GM18526 (cell line): ENCODE measurements around the gene SEC11A.

Experiments
- POLR2A ChIP-seq: IDR thresholded peaks from 3 replicates; pipeline ENCODE4 v1.6.1; 2011; ENCODE audit not compliant: insufficient read length; ENCODE audit errors: extremely low read depth

The SEC11A gene

DNA sequence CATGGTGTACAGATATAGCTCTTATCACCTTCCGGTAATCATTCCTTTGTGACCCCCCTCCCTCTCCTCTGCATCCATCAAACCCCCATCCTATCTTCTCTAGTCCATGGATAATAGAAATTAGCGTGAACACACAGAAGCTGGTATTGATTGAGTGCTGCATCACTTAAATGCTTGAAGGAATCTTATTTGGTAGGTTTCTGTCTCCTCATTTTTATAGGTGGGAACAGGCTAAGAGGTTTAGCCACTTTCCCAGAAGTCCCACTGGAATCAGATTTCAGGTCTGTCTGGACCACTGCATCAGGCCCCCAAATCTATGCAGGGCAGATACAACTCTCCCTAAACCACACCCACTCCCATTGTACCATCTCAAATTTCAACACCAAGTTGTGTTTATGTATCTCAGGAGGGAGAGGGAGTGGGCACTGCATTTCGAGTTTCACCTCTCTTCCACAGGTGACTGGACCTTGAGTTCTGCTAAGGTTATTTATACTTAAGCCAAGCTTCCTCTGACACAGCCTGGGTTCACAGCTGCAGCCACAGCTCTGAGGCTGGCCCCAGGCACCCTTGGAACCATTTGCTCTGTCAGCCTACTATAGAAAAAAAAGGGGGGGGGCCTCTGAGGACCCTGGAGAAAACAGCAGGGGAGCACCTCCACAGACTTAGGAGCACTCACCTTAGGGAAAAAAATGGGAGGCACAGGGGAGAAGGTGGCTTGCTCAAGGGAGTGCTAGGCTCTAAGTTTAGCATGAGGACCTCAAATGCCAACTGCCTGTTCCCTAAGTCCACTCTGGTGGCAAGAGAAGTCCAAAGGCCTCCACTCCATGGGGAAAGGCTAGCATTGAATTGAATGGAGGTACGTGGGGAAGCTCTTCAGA is 55.8 kb downstream of the SEC11A start:
- TF ChIP-seq POLR2A = no peak

DNA sequence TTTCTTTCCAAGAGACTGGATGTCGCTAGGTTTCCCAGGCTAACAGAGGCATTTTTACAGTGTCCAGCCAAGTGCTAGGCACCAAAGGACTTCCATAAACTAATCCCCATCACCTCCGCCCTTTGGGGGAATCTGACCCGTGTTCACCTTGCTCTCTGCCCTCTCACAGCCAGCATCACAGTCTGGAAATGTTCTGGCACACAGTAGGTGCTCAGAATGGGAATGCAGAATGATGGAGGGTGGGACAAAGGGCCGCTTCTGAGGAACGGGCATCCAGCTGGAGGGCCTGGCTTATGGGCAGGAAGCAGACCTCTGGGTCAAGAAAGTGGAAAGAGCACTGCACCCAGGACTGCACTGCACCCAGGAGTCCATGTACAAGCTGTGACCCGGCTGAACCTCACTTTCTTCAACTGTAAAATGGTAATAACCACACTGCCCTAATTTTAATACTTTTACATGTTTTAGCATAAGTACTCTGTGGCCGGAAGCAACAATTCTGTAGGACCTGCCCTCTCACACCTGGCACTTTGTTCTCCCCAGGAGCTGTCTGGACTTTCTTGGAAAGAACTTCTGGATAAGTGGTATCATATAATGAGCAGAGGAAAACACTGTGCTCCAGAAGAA is 57.0 kb downstream of the SEC11A start:
- TF ChIP-seq POLR2A = no peak

DNA sequence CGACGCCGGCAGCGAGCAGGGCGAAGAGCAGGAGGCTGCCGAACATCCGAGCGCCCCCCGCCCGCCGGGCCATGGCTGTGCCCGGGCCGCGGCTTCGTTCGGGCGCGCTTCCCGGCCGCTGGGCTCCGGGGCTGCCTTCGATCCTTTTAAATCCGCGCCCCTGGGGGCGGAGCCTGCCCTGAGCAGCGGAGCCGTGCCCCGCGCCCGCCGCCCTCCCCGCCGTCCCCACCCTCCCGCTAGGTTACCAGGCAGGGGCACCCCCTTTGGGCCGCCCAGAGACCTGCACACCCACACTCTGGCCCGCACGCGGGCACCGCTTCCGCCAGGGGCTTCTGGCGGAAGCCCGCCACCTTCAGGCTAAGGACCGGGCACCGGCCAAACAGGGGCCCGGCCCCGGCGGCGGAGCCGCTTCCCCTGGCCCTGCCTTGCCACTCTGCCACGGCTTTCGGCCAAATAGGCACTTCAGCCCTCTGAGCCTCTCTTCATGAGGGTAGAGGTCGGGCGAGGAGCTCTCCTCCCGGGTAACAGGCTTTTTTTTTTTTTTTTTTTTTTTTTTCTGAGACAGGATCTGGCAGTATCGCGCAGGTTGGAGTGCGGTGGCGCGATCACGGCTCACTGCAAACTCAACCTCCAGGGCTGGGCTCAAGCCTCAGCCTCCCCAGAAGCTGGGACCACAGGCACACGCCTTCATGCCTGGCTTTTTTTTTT is 57.7 kb downstream of the SEC11A start, which contains the start of gene NMB:
Gene NMB, minus strand, starts transcription at position 120 of the 708 bp plus-strand sequence. Its CDS starts 47 bp downstream, at position 73.
- TF ChIP-seq POLR2A = no peak

DNA sequence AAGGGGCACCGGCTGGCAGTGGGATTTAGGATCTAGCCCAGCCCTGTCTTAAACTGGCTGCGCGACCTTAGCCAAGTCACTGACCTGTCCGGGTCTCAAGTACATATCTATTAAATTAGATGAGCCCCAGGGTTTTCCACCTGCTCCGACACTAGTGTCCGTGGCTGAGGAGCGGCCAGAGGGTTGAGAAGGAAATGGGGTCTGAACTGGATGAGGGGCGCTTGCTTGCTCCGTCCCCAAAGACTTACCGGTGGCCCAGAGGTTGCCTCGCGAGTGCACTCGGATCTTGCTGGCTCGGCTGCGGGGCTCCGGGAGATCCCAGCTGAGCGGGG is 58.2 kb downstream of the SEC11A start:
- TF ChIP-seq POLR2A = no peak

DNA sequence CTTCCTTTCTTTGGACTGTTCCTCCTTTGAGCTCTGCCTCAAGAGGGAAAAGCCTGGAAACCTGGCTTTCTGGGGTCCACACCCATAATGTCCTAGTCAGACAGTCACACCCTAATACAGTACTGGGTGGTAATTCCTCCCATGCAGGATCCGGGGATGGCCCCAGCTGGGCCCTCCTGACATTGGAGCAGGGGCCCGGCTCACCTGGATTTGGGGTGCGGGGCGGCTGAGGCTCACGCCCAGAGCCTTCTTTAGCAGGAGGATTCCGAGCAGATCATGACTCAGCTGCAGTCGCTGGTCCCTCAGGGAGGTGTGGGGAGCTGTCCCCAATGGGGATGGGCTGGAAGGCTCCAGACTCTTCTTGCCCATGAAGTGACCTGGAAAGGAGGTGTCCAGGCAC is 59.0 kb downstream of the SEC11A start:
- TF ChIP-seq POLR2A = no peak

DNA sequence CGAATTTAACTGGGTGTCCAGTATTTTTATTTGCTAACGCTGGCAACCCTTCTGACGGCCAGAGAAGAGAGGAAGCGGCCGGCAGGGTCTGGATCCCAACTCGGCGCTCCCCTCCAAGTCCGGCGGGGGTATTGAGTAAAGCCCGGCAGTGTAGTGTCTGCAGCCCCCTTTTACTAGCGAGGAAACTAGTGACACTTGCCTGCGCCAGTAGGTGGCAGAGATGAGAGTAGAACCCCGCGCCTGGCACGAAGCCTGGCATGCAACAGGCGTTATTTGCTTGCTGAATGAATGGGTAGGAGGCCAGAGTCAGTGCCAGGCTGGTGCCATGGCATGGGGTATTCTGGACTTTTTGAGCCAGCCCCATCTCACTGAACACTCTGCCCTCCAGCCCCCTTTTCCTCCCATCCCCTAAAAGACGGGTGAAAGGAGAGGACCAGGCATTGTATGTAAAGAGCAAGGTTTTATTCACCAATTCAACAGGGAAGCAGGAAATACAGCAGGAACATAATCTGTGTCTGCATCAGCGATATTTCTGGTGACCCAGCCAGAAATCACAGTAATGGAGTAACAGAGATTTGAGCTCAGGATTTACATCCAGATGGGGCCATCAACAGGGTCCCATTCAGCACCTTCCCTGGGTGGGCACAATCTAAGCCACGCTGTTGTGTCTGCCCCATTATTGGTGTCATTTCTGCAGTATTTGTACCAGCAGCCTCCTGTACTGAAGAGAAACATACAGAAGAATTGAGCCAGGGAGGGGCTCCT is 61.1 kb downstream of the SEC11A start:
- no peak for TF ChIP-seq POLR2A

DNA sequence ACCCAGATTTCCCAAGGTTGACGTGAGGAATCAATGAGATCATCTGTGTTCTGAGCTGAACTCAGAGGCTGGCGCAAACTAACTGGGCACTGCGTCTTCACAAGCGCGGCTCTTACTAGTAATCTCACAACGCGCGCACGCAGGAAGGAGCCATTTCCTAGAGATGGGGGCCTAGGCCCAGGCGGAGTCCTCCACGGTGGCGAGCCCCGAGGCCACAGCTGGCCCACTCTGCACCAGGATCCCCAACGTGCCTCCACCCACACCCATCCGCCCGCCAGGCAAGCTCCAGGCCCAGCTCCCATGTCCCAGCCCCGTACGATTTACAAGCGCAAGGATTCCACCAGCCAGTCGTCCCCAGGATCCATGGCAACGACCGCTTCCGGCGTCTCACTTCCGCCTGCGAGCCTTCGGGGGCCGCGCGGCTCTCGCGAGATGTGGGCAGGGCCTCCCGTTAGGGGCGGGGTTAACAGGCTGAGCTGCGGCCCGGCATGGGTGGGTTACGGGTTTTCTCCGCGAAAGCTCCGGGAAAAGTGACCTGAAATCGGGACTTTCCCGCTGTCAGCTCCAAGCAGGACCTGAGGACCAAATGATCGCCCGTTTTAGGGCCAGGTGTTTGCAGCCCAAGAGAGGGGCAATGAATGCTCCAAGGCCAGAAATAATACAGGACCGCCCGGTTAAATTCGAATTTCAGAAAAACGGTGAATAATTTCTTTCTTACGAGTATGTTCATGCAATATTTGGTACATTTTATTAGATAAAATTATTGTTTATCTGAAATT is 61.8 kb downstream of the SEC11A start, which contains the start of gene WDR73:
Gene WDR73, minus strand, starts transcription at position 374 of the 779 bp plus-strand sequence. Its CDS starts 9 bp downstream, at position 365.
- peak; percentile 50 for TF ChIP-seq POLR2A

DNA sequence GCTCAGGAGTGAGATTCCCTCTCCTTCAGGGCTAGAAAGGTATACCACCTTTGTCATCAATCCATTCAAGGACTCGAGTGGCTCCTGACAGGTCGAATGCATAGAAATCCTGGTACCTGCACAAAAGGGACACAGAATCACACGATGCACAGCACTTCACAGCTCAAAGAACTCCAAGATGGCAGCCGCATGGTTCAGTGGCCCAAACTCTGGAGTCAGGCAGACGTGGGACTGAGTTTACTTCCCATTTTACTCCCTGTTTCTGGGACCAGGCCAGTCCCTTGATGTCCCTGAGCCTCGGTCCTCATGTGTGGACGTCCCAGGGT is 62.4 kb downstream of the SEC11A start:
- no peak for TF ChIP-seq POLR2A

DNA sequence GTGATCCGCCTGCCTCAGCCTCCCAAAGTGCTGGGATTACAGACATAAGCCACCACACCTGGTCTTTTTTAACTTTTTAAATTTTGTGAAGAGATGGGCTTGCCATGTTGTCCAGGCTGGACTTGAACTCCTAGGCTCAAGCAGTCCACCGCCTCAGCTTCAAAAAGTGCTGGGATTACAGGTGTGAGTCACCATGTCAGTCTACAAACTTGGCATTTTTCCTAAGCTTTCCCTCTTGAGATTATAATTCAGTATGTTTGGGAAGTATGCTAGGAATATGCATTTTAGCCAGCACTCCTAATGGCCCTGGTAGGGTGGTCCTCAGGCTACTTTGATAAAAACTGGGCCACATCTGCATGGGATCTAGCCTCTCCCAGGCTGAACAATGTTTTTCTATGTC is 66.2 kb downstream of the SEC11A start:
- TF ChIP-seq POLR2A = no peak

DNA sequence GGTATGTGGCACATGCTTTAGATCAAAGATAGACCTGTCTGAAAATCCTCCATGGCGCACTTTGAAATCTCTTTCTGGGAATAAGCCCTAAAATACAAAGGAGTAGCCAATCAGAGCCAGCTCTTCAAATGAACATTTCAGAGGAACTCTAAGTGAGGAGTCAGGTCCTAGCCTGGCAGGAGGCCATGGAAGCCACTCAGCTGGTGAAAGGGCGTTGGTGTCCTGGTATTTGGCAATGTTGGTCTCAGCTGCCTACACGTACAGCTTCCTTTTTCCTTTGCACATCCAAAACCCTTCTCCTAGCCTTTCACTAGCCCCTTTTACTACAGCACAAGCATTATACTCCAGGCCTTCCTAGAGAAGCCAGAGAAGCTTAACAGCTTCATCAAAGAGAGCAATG is 67.4 kb downstream of the SEC11A start:
- no peak for TF ChIP-seq POLR2A

DNA sequence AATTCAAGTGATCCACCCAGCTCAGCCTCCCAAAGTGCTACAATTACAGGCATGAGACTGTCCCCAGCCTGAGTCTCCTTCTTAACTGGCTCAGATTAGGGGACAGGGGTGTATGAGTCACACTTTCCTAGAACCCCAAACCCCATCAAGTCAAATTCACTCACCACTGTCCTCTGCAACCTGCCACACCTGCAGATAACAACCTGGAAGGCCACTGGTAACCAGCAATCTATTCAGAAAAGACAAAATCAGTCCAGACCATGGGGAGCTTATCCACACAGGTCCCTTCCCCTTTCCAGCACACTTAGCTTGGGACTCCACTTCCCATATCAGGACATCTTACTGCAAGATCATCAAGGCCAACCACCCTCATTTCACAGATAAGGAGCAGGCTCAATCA is 68.2 kb downstream of the SEC11A start:
- no peak for TF ChIP-seq POLR2A

DNA sequence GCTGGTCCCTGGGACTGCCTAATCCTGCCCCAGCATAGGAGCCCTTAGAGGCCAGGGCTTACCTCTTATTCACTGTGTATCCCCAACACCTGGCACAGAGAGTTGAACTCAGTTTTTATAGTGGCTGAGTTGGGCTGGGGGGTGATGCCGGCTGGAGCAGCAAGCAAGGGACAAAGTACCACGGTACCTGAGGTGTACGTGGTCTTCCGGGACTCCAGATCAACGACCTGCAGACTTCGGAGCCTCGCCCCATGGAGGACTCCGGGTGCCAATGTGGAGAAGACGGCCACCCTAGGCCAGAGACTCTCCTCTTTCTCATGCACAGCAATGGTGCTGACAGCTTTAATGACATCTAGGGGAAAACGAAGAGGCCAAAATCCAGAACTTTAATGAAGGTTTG is 69.9 kb downstream of the SEC11A start:
- no peak for TF ChIP-seq POLR2A

DNA sequence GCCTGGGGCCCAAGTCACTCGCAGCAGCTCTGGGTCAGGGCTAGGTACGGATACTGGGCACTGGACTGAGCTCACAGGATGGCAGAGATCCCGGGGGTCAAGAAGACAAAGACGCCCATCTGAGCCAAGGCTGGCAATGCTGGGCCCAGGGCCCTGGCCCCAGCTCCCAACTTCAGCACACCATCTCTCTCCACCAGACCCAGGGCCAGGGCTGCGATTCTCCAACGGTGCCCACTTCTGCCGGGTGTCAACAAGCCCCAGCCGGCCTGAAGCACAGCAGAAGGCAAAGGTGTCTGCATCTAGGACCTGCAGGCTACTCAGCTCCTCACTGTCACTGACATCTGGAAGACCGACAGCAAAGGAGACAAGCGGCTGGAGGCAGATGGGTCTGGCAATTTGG is 70.4 kb downstream of the SEC11A start:
- no peak for TF ChIP-seq POLR2A

DNA sequence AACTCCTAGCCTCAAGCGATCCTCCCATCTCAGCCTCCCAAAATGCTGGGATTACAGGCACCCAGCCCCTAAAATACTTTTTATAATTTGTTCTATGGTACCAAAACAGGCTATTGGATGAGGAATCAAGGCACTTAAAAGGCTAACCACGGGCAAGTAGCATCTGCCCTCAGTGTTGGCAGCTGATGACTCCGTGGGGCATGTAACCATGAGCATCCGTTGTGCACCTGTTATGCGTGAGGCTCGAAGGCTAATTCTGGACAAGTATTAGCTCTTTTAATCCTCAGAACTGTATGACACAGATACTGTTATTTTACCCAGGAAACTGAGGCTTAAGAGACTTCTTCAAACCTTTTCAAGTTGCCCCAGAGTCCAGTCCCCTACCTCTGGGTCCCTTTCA is 72.1 kb downstream of the SEC11A start:
- no peak for TF ChIP-seq POLR2A

DNA sequence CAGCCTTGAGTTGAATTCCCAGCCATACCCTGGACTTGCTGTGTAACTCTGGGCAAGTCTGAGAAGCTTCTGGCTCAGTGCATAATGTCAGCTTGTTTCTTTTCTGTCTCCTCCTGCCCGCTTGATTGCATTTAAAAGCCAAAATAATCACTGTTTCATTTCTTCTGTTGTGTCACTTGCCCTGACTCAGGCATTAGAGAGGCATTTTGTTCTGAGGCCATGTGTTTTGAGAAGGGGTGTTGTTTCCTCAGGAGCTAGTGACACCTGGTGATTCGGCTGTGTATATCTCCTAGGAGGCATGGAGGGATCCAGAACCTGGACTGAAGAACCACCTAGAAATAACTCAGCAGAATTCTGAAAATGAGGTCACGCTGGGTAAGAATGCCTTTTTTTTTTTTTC is 77.8 kb downstream of the SEC11A start:
- TF ChIP-seq POLR2A = no peak
